Endothelial cell of umbilical vein (primary cell): ENCODE measurements around the gene CTDP1. TPM values are rescaled to one million over a fixed set of nuclear protein-coding genes. Genes with fewer than 3 reads are reported as not detected.

Source experiments
- BruUV-seq: library from RNA; stranded (reverse); fragments of 400-500 nt; replicated peaks from 2 replicates; lab custom pipeline; 2021; lab: Mats Ljungman, UMichigan
- CTCF ChIA-PET: fragments of 300-600, 350-600 bp; sonication (Branson Sonifier 250); formaldehyde crosslinking; loops from one replicate; lab custom pipeline; 2021; ENCODE audit warnings: antibody characterized with exemption, inconsistent platforms; lab: Charles Lee
- POLR2A ChIA-PET: fragments of 300-600, 350-600 bp; sonication (Branson Sonifier 250); formaldehyde crosslinking; loops from one replicate; lab custom pipeline; 2021; ENCODE audit warnings: antibody characterized with exemption, inconsistent platforms; lab: Charles Lee
- DNase-seq: peaks from one replicate; pipeline ENCODE4 v3.0.0-alpha.2; 2011; ENCODE audit warnings: low read depth, low spot score
- FAIRE-seq: peaks from 2 replicates; lab custom pipeline; 2011; peaks lifted over from hg19 to GRCh38; lab: Jason Lieb, UNC
- H2AFZ ChIP-seq: 2 replicates; pipeline ENCODE4 v1.6.0; 2012; ENCODE audit warnings: low read depth, low read length, control low read depth, inconsistent platforms
- H3K27ac ChIP-seq: 2 replicates; pipeline ENCODE4 v1.5.1; 2011; ENCODE audit warnings: low read depth, mild to moderate bottlenecking, control low read depth, low read length, moderate library complexity; ENCODE audit not compliant: insufficient read depth
- H3K27me3 ChIP-seq, 2 experiments: 2 replicates each; pipeline versions ENCODE4 v1.6.0 to v1.6.1; 2011; ENCODE audit warnings: low read length in 2 of 2, mixed read lengths in 1 of 2; ENCODE audit not compliant: control insufficient read depth in 2 of 2, insufficient read depth in 2 of 2
- H3K36me3 ChIP-seq, 2 experiments: 2 replicates in 1 of 2; 3 replicates in 1 of 2; pipeline ENCODE4 v1.5.1; 2011; ENCODE audit warnings: low read length in 2 of 2, mild to moderate bottlenecking in 1 of 2, moderate library complexity in 1 of 2; ENCODE audit not compliant: control insufficient read depth in 2 of 2, insufficient read depth in 2 of 2; ENCODE audit errors: extremely low read depth in 1 of 2
- H3K4me1 ChIP-seq: 3 replicates; pipeline ENCODE4 v1.5.1; 2011; ENCODE audit warnings: mild to moderate bottlenecking, low read length; ENCODE audit not compliant: control insufficient read depth, insufficient read depth; ENCODE audit errors: extremely low read depth
- H3K4me2 ChIP-seq: 2 replicates; pipeline ENCODE4 v1.6.1; 2011; ENCODE audit warnings: low read length, control low read depth, mixed read lengths; ENCODE audit not compliant: insufficient read depth
- H3K4me3 ChIP-seq, 3 experiments: fragments of 200-600 bp in 1 of 3; sonication (generic), shearing (Covaris generic) in 1 of 3; replicated peaks in 1 of 3; 2 replicates each; pipeline ENCODE4 v1.5.1; 2011 to 2016; ENCODE audit warnings: control low read depth in 3 of 3, low read length in 3 of 3, mild to moderate bottlenecking in 2 of 3, inconsistent platforms in 1 of 3, low read depth in 1 of 3, moderate library complexity in 1 of 3; ENCODE audit not compliant: insufficient read depth in 1 of 3
- H3K79me2 ChIP-seq: 2 replicates; pipeline ENCODE4 v1.6.0; 2012; ENCODE audit warnings: low read length, inconsistent platforms; ENCODE audit not compliant: control insufficient read depth, insufficient read depth
- H3K9ac ChIP-seq: replicated peaks from 2 replicates; pipeline ENCODE3; 2011; ENCODE audit warnings: low read length, control low read depth; ENCODE audit not compliant: insufficient read depth; ENCODE audit errors: extremely low read depth
- H3K9me1 ChIP-seq: replicated peaks from 3 replicates; pipeline ENCODE4 v1.6.0; 2011; ENCODE audit warnings: mild to moderate bottlenecking, low read length; ENCODE audit not compliant: control insufficient read depth, insufficient read depth; ENCODE audit errors: extremely low read depth
- H3K9me3 ChIP-seq: replicated peaks from 2 replicates; pipeline ENCODE4 v1.5.1; 2012; ENCODE audit warnings: low read length, inconsistent platforms; ENCODE audit not compliant: control insufficient read depth, insufficient read depth
- H4K20me1 ChIP-seq: replicated peaks from 2 replicates; pipeline ENCODE3; 2011; ENCODE audit warnings: mild to moderate bottlenecking, low read length; ENCODE audit not compliant: control insufficient read depth, insufficient read depth; ENCODE audit errors: extremely low read depth
- CTCF ChIP-seq, 2 donors: IDR thresholded peaks; 1 replicate in 1 of 2; 2 replicates in 1 of 2; pipeline ENCODE4 v1.5.1; 2011; ENCODE audit warnings: low read length in 2 of 2, mild to moderate bottlenecking in 2 of 2, moderate library complexity in 2 of 2, control low read depth in 1 of 2, inconsistent platforms in 1 of 2, low read depth in 1 of 2; ENCODE audit not compliant: insufficient read depth in 1 of 2; ENCODE audit errors: extremely low read depth in 1 of 2
- EZH2 ChIP-seq: IDR thresholded peaks from 2 replicates; pipeline ENCODE4 v1.6.1; 2012; ENCODE audit warnings: borderline replicate concordance, low read depth, mild to moderate bottlenecking, moderate library complexity, low read length, inconsistent platforms; ENCODE audit not compliant: severe bottlenecking
- FOS ChIP-seq: IDR thresholded peaks from 2 replicates; pipeline ENCODE4 v1.6.1; 2011; ENCODE audit warnings: mild to moderate bottlenecking, low read length, moderate library complexity, borderline replicate concordance; ENCODE audit not compliant: insufficient read depth
- GATA2 ChIP-seq: IDR thresholded peaks from 2 replicates; pipeline ENCODE4 v1.7.0; 2011; ENCODE audit warnings: low read depth, mild to moderate bottlenecking, moderate library complexity, mixed read lengths, low read length; ENCODE audit not compliant: insufficient read length, insufficient read depth
- JUN ChIP-seq: IDR thresholded peaks from 2 replicates; pipeline ENCODE4 v1.6.1; 2011; ENCODE audit warnings: borderline replicate concordance, low read depth; ENCODE audit not compliant: insufficient read length, insufficient read depth
- MAX ChIP-seq: IDR thresholded peaks from 2 replicates; pipeline ENCODE4 v1.6.1; 2011; ENCODE audit not compliant: insufficient read depth, insufficient read length
- MYC ChIP-seq: IDR thresholded peaks from one replicate; pipeline ENCODE4 v1.6.1; 2011; ENCODE audit warnings: mild to moderate bottlenecking, low read depth, low read length
- POLR2A ChIP-seq: IDR thresholded peaks from 2 replicates; pipeline ENCODE4 v1.6.1; 2012; ENCODE audit warnings: low read depth, mild to moderate bottlenecking, control low read depth, low read length
- POLR2AphosphoS5 ChIP-seq: IDR thresholded peaks from 2 replicates; pipeline ENCODE4 v1.6.1; 2012; ENCODE audit warnings: low read depth, mild to moderate bottlenecking, control low read depth, low read length, moderate library complexity; ENCODE audit not compliant: insufficient read depth
- dilution Hi-C: fragments of 300-500 bp; cut with MboI; formaldehyde crosslinking; loops from one replicate; pipeline ENCODE4 v1.15.0; 2019; ENCODE audit warnings: low sequenced_read_pairs; ENCODE audit not compliant: extremely low pct_ligation_motif_present
- intact Hi-C: fragments of 100-400 bp; cut with micrococcal nuclease; formaldehyde crosslinking; loops from one replicate; pipeline ENCODE4 v1.10.0; 2022
- polyA plus RNA-seq, 4 experiments: library from polyadenylated mRNA; depleted of rRNA in 3 of 4; stranded (reverse) in 3 of 4; unstranded in 1 of 4; fragments of >200 nt; gene quantifications; 2 replicates each; pipeline versions ENCODE4 v1.2.1 to v1.2.3, GENCODE V29; 2011 to 2012; ENCODE audit warnings: missing spikeins in 1 of 4
- total RNA-seq: library from RNA; stranded (reverse); gene quantifications from 2 replicates; pipeline ENCODE4 v1.2.3, GENCODE V29; 2021

CTDP1 gene
- total and polyA plus RNA-seq, 2 donors (not counting 3 experiments of a cell fraction or from before 2014, with no cell fraction given), result 15.3 to 27.6 TPM

- no peaks in the 10 kb centered on the region for H4K20me1 ChIP-seq
- dilution Hi-C loops, result no loop called here
- H3K79me2 ChIP-seq, result no peaks in the 10 kb centered on the region
- no peaks in the 10 kb centered on the region for H3K9me1 ChIP-seq
- no peaks in the 10 kb centered on the region for H3K4me1 ChIP-seq
- H3K4me2 ChIP-seq, result no peak overlapping the region
- TF ChIP-seq POLR2AphosphoS5 (no peak), JUN (no peak), GATA2 (no peak), CTCF (IDR thresholded peaks at IDR 0.05; ENCODE audit: extremely low read depth in 1 of 2, insufficient read depth in 1 of 2, low read depth in 1 of 2, low read length in 2 of 2) (no peak), MYC (no peak), FOS (no peak), POLR2A (no peak), MAX (no peak), EZH2 (no peak)
- no peak overlapping the region for H3K4me3 ChIP-seq
- ChIA-PET CTCF (no interaction called here), POLR2A (no interaction called here)
- no peak overlapping the region for H3K9ac ChIP-seq
- H3K36me3 ChIP-seq, result no peaks in the 10 kb centered on the region
- no peak for DNase-seq
- intact Hi-C loops, result no loop called here
- no peak overlapping the region for H3K27ac ChIP-seq
- no peak overlapping the region for H2AFZ ChIP-seq
- BruUV-seq, result no TSS peak
- H3K9me3 ChIP-seq, result no peaks in the 10 kb centered on the region
- no peak for FAIRE-seq
- H3K27me3 ChIP-seq, result peaks cover 13 to 24% of the 10 kb centered on the region in 2 experiments
Measured at GRCh38 chr18:79662034-79662433, 17.6 kb upstream of the CTDP1 start.
